WTC11 (cell line): ENCODE measurements around the gene UBE2N. TPM values are rescaled to one million over a fixed set of nuclear protein-coding genes. Genes with fewer than 3 reads are reported as not detected.

Experiments
- ATAC-seq: fragments of 200-7000 bp; cut with Tn5 transposase; 2 replicates; pipeline ENCODE4 v1.10.0; 2021; ENCODE audit warnings: mild to moderate bottlenecking, moderate library complexity
- CTCF ChIA-PET: fragments of 300-600 bp; sonication (Branson Sonifier 250); formaldehyde crosslinking; loops from one replicate; lab custom pipeline; 2021; ENCODE audit warnings: antibody characterized with exemption; lab: Charles Lee
- POLR2A ChIA-PET: fragments of 350-600 bp; sonication (Branson Sonifier 250); formaldehyde crosslinking; loops from one replicate; lab custom pipeline; 2021; ENCODE audit warnings: antibody characterized with exemption; lab: Charles Lee
- DNase-seq: peaks from one replicate; pipeline ENCODE4 v3.0.0; 2021; ENCODE audit warnings: low spot score
- H3K27ac Mint-ChIP-seq: 2 replicates; pipeline ENCODE4 v1.8.0; 2021; ENCODE audit warnings: mixed read lengths
- H3K27me3 Mint-ChIP-seq: 2 replicates; pipeline ENCODE4 v1.8.0; 2021; ENCODE audit warnings: low read depth, mild to moderate bottlenecking, moderate library complexity, mixed read lengths
- H3K36me3 Mint-ChIP-seq: 2 replicates; pipeline ENCODE4 v1.8.0; 2021; ENCODE audit warnings: mixed read lengths
- H3K4me1 Mint-ChIP-seq: 2 replicates; pipeline ENCODE4 v1.8.0; 2022; ENCODE audit warnings: mixed read lengths
- H3K4me3 Mint-ChIP-seq: 2 replicates; pipeline ENCODE4 v1.8.0; 2021; ENCODE audit warnings: mild to moderate bottlenecking, moderate library complexity, mixed read lengths
- H3K9me3 Mint-ChIP-seq: 2 replicates; pipeline ENCODE4 v1.8.0; 2021; ENCODE audit warnings: mixed read lengths
- ELF4 ChIP-seq: sonication (generic); formaldehyde crosslinking; IDR thresholded peaks from 2 replicates; pipeline ENCODE4 v1.8.1; 2022; ENCODE audit warnings: low read depth, mild to moderate bottlenecking, moderate library complexity, missing genetic modification reagents
- JUN ChIP-seq: sonication (generic); formaldehyde crosslinking; IDR thresholded peaks from 2 replicates; pipeline ENCODE4 v1.8.0; 2023; ENCODE audit warnings: mild to moderate bottlenecking, missing genetic modification reagents
- NFYB ChIP-seq: sonication (generic); formaldehyde crosslinking; conservative IDR thresholded peaks from 2 replicates; pipeline ENCODE4 v1.8.0; 2022; ENCODE audit warnings: low read depth, missing genetic modification reagents
- OVOL2 ChIP-seq: fragments of 250-450 bp; sonication (Bioruptor Pico); IDR thresholded peaks from 2 replicates; pipeline ENCODE4 v1.9.0; 2021; ENCODE audit warnings: mild to moderate bottlenecking, borderline replicate concordance
- PRRX2 ChIP-seq: fragments of 250-450 bp; sonication (Bioruptor Pico); IDR thresholded peaks from 2 replicates; pipeline ENCODE4 v1.8.0; 2021; ENCODE audit warnings: mild to moderate bottlenecking
- RELA ChIP-seq: sonication (generic); formaldehyde crosslinking; IDR thresholded peaks from 2 replicates; pipeline ENCODE4 v1.8.1; 2022; ENCODE audit warnings: missing genetic modification reagents, mild to moderate bottlenecking, borderline replicate concordance
- SMAD4 ChIP-seq: sonication (generic); formaldehyde crosslinking; IDR thresholded peaks from 2 replicates; pipeline ENCODE4 v1.8.0; 2022; ENCODE audit warnings: mild to moderate bottlenecking, missing genetic modification reagents
- SOX15 ChIP-seq: fragments of 250-450 bp; sonication (Bioruptor Pico); IDR thresholded peaks from 2 replicates; pipeline ENCODE4 v1.9.0; 2021; ENCODE audit warnings: mild to moderate bottlenecking
- ZBTB21 ChIP-seq: sonication (generic); formaldehyde crosslinking; IDR thresholded peaks from 2 replicates; pipeline ENCODE4 v1.8.1; 2023; ENCODE audit warnings: mild to moderate bottlenecking, missing genetic modification reagents, borderline replicate concordance
- ZNF138 ChIP-seq: sonication (generic); formaldehyde crosslinking; conservative IDR thresholded peaks from 2 replicates; pipeline ENCODE4 v1.8.1; 2022; ENCODE audit warnings: mild to moderate bottlenecking, moderate library complexity, missing genetic modification reagents
- ZNF423 ChIP-seq: fragments of 250-450 bp; sonication (Bioruptor Pico); IDR thresholded peaks from 2 replicates; pipeline ENCODE4 v2.1.2; 2022; ENCODE audit warnings: mild to moderate bottlenecking, moderate library complexity
- total RNA-seq: library from RNA; stranded (reverse); gene quantifications from 3 replicates; pipeline ENCODE4 v1.2.3, GENCODE V29; 2021
- TF ChIP-seq, protein P1 (sequence below): sonication (generic); formaldehyde crosslinking; IDR thresholded peaks from 2 replicates; pipeline ENCODE4 v1.8.1; 2023; ENCODE audit warnings: mild to moderate bottlenecking, missing genetic modification reagents, moderate library complexity
- TF ChIP-seq, protein P2 (sequence below): sonication (generic); formaldehyde crosslinking; IDR thresholded peaks from 2 replicates; pipeline ENCODE4 v1.8.1; 2022; ENCODE audit warnings: mild to moderate bottlenecking, moderate library complexity, missing genetic modification reagents
- TF ChIP-seq, protein P3 (sequence below): fragments of 250-450 bp; sonication (Bioruptor Pico); IDR thresholded peaks from 2 replicates; pipeline ENCODE4 v1.9.0; 2021; ENCODE audit warnings: mild to moderate bottlenecking
- TF ChIP-seq, protein P4 (sequence below): fragments of 250-450 bp; sonication (Bioruptor Pico); IDR thresholded peaks from 2 replicates; pipeline ENCODE4 v1.9.0; 2021; ENCODE audit warnings: mild to moderate bottlenecking, borderline replicate concordance
- TF ChIP-seq, protein P5 (sequence below): fragments of 250-450 bp; sonication (Bioruptor Pico); IDR thresholded peaks from 2 replicates; pipeline ENCODE4 v2.1.2; 2022; ENCODE audit warnings: mild to moderate bottlenecking, moderate library complexity

The UBE2N gene
- total RNA-seq, 1 experiment from 2014 or later: 195 TPM

DNA sequence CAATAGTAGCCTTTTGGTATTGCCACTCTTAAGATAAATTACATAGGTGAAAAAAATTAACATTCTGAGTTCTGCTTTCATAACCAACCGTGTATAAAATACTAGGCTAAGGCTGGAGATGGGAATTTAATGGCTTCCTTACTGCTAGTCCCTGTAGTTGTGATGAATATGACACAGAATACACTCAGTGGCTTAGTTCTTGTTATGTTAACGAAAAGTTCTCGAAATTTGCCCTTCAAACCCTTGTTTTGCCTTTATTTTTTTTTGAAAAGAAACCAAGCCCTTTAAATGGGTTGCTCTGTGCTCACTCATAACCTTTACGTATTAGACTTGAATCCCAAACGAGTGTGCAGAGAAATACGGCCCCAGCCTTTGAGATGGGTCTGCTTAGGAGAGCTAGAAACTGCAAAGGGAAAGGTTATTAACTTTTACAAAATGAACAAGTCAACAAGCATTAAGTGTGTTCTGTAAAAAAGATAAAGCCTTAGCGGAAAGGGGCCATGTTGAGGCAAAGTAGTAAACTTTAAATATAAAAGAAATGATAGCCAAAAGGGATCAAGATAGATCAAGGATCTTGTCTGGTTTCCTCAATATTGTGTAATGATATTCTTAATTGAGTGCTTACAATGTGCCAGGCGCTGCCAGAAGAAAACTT is 62.3 kb downstream of the UBE2N start (continued):
- TF ChIP-seq, protein P1, sequence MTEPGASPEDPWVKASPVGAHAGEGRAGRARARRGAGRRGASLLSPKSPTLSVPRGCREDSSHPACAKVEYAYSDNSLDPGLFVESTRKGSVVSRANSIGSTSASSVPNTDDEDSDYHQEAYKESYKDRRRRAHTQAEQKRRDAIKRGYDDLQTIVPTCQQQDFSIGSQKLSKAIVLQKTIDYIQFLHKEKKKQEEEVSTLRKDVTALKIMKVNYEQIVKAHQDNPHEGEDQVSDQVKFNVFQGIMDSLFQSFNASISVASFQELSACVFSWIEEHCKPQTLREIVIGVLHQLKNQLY (CRISPR knock-in tag): no peak
- TF ChIP-seq, protein P2, sequence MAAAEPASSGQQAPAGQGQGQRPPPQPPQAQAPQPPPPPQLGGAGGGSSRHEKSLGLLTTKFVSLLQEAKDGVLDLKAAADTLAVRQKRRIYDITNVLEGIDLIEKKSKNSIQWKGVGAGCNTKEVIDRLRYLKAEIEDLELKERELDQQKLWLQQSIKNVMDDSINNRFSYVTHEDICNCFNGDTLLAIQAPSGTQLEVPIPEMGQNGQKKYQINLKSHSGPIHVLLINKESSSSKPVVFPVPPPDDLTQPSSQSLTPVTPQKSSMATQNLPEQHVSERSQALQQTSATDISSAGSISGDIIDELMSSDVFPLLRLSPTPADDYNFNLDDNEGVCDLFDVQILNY (CRISPR knock-in tag): no peak
- TF ChIP-seq SOX15 (CRISPR knock-in tag) (no peak), SMAD4 (CRISPR knock-in tag) (no peak)
- TF ChIP-seq, protein P3, sequence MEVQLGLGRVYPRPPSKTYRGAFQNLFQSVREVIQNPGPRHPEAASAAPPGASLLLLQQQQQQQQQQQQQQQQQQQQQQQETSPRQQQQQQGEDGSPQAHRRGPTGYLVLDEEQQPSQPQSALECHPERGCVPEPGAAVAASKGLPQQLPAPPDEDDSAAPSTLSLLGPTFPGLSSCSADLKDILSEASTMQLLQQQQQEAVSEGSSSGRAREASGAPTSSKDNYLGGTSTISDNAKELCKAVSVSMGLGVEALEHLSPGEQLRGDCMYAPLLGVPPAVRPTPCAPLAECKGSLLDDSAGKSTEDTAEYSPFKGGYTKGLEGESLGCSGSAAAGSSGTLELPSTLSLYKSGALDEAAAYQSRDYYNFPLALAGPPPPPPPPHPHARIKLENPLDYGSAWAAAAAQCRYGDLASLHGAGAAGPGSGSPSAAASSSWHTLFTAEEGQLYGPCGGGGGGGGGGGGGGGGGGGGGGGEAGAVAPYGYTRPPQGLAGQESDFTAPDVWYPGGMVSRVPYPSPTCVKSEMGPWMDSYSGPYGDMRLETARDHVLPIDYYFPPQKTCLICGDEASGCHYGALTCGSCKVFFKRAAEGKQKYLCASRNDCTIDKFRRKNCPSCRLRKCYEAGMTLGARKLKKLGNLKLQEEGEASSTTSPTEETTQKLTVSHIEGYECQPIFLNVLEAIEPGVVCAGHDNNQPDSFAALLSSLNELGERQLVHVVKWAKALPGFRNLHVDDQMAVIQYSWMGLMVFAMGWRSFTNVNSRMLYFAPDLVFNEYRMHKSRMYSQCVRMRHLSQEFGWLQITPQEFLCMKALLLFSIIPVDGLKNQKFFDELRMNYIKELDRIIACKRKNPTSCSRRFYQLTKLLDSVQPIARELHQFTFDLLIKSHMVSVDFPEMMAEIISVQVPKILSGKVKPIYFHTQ (CRISPR knock-in tag): no peak

DNA sequence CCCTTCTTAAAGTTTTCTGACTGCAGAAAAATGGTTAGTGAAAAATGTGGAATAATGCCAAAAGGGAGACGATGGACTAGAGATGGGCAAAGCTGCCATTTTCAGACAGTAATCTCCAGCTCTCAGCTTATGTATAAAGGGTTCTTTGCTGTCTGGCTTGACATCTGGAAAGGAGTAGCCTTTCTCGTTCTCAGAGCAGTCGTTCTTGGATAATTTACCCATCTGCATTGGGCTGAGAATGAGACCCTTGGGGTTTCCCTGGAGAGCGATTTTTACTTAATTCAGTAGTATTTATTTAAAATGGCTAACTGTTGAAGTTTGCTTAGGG is 62.8 kb downstream of the UBE2N start:
- Mint-ChIP-seq H3K9me3 (no peaks in the 10 kb centered on the region), H3K36me3 (no peaks in the 10 kb centered on the region), H3K27ac (peak overlapping the region; percentile 92), H3K4me1 (peaks cover 60% of the 10 kb centered on the region), H3K4me3 (peak overlapping the region; percentile 99), H3K27me3 (no peaks in the 10 kb centered on the region)
- ATAC-seq (no peak), DNase-seq (no peak)
- TF ChIP-seq ZNF423 (no peak), PRRX2 (CRISPR knock-in tag) (no peak), ZNF138 (CRISPR knock-in tag) (no peak), RELA (CRISPR knock-in tag) (no peak), OVOL2 (no peak), ELF4 (CRISPR knock-in tag) (no peak), JUN (CRISPR knock-in tag) (no peak), ZBTB21 (no peak), NFYB (CRISPR knock-in tag) (no peak)
- TF ChIP-seq, protein P2 (CRISPR knock-in tag): no peak
- TF ChIP-seq, protein P4, sequence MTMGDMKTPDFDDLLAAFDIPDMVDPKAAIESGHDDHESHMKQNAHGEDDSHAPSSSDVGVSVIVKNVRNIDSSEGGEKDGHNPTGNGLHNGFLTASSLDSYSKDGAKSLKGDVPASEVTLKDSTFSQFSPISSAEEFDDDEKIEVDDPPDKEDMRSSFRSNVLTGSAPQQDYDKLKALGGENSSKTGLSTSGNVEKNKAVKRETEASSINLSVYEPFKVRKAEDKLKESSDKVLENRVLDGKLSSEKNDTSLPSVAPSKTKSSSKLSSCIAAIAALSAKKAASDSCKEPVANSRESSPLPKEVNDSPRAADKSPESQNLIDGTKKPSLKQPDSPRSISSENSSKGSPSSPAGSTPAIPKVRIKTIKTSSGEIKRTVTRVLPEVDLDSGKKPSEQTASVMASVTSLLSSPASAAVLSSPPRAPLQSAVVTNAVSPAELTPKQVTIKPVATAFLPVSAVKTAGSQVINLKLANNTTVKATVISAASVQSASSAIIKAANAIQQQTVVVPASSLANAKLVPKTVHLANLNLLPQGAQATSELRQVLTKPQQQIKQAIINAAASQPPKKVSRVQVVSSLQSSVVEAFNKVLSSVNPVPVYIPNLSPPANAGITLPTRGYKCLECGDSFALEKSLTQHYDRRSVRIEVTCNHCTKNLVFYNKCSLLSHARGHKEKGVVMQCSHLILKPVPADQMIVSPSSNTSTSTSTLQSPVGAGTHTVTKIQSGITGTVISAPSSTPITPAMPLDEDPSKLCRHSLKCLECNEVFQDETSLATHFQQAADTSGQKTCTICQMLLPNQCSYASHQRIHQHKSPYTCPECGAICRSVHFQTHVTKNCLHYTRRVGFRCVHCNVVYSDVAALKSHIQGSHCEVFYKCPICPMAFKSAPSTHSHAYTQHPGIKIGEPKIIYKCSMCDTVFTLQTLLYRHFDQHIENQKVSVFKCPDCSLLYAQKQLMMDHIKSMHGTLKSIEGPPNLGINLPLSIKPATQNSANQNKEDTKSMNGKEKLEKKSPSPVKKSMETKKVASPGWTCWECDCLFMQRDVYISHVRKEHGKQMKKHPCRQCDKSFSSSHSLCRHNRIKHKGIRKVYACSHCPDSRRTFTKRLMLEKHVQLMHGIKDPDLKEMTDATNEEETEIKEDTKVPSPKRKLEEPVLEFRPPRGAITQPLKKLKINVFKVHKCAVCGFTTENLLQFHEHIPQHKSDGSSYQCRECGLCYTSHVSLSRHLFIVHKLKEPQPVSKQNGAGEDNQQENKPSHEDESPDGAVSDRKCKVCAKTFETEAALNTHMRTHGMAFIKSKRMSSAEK: no peak
- TF ChIP-seq, protein P5, sequence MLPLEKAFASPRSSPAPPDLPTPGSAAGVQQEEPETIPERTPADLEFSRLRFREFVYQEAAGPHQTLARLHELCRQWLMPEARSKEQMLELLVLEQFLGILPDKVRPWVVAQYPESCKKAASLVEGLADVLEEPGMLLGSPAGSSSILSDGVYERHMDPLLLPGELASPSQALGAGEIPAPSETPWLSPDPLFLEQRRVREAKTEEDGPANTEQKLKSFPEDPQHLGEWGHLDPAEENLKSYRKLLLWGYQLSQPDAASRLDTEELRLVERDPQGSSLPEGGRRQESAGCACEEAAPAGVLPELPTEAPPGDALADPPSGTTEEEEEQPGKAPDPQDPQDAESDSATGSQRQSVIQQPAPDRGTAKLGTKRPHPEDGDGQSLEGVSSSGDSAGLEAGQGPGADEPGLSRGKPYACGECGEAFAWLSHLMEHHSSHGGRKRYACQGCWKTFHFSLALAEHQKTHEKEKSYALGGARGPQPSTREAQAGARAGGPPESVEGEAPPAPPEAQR (CRISPR knock-in tag): no peak
- POLR2A ChIA-PET: no interaction called here
- CTCF ChIA-PET: no interaction called here
